ENCODE results near the gene NDUFC1.

The NDUFC1 gene

DNA sequence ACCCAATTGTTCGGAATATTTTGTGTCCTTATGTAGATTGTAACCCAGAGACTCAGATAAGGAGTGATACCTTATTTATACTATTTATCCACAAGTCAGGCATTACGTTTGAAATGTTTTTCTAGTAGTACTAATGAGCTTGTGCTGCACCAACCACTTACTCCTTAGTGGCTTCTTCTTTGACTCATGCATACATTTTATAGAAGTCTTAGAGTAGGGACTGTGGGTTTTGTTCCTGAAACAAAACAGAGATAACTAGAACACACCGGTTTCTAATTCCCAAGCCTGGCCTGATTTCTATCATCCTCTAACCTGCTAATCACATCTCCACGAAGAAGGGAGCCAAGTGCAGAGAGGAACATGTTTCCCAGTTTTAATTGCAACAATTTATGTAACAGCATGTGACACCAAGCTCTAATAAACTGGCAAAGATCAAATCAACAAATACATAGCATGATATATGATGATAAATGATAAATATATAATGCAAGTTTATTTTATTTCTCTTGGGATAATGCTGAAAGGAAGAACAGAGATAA is 54.5 kb downstream of the NDUFC1 start:
- no peaks in the 10 kb centered on the region for H3K36me3 ChIP-seq (ENCODE audit: control insufficient read depth in 2 of 2, insufficient read depth in 2 of 2, low read length in 2 of 2)
- H3K27me3 ChIP-seq (ENCODE audit: control insufficient read depth in 1 of 2, insufficient read depth in 2 of 2, low read length in 2 of 2), result no peaks in the 10 kb centered on the region
- H3K9me3 ChIP-seq (ENCODE audit: control insufficient read depth in 2 of 2, low read length in 2 of 2), result no peaks in the 10 kb centered on the region
- H3K9ac ChIP-seq (ENCODE audit: low read length in 2 of 2), result no peak overlapping the region
- no peak overlapping the region for H3K27ac ChIP-seq (ENCODE audit: low read length)
- no peak overlapping the region for H3K4me3 ChIP-seq (ENCODE audit: low read length in 2 of 2)
- H3K4me1 ChIP-seq (ENCODE audit: control insufficient read depth, insufficient read depth, low read length), result no peaks in the 10 kb centered on the region

DNA sequence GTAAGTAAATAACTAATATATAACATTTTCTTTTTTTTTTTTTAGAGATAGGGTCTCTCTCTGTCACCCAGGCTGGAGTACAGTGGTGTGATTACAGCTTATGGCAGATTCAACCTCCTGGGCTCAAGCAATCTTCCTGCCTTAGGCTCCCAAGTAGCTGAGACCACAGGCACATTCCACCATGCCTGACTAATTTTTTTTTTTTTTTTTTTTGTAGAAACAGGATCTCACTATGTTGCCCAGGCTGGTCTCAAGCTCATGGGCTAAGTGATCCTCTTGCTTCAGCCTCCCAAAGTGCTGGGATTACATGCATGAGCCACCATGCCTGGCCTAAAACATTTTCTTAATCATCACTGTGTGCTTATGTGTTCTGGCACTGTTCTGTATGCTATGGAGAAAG is 55.0 kb downstream of the NDUFC1 start:
- no peaks in the 10 kb centered on the region for H3K4me1 ChIP-seq (ENCODE audit: control insufficient read depth, insufficient read depth, low read length)
- H3K27ac ChIP-seq (ENCODE audit: low read length), result no peak overlapping the region
- H3K9ac ChIP-seq (ENCODE audit: low read length in 2 of 2), result no peak overlapping the region
- no peaks in the 10 kb centered on the region for H3K9me3 ChIP-seq (ENCODE audit: control insufficient read depth in 2 of 2, low read length in 2 of 2)
- H3K27me3 ChIP-seq (ENCODE audit: control insufficient read depth in 1 of 2, insufficient read depth in 2 of 2, low read length in 2 of 2), result no peaks in the 10 kb centered on the region
- H3K4me3 ChIP-seq (ENCODE audit: low read length in 2 of 2), result no peak overlapping the region
- H3K36me3 ChIP-seq (ENCODE audit: control insufficient read depth in 2 of 2, insufficient read depth in 2 of 2, low read length in 2 of 2), result no peaks in the 10 kb centered on the region

GRCh38 chr4:139246166-139246565 is 56.1 kb downstream of the NDUFC1 start:
- Histone ChIP-seq H3K36me3 (ENCODE audit: control insufficient read depth in 2 of 2, insufficient read depth in 2 of 2, low read length in 2 of 2) (no peaks in the 10 kb centered on the region), H3K27ac (ENCODE audit: low read length) (no peak overlapping the region), H3K9me3 (ENCODE audit: control insufficient read depth in 2 of 2, low read length in 2 of 2) (peaks cover 0 to 4% of the 10 kb centered on the region in 2 donors), H3K4me3 (ENCODE audit: low read length in 2 of 2) (no peak overlapping the region), H3K9ac (ENCODE audit: low read length in 2 of 2) (no peak overlapping the region), H3K4me1 (ENCODE audit: control insufficient read depth, insufficient read depth, low read length) (no peaks in the 10 kb centered on the region), H3K27me3 (ENCODE audit: control insufficient read depth in 1 of 2, insufficient read depth in 2 of 2, low read length in 2 of 2) (no peaks in the 10 kb centered on the region)

DNA sequence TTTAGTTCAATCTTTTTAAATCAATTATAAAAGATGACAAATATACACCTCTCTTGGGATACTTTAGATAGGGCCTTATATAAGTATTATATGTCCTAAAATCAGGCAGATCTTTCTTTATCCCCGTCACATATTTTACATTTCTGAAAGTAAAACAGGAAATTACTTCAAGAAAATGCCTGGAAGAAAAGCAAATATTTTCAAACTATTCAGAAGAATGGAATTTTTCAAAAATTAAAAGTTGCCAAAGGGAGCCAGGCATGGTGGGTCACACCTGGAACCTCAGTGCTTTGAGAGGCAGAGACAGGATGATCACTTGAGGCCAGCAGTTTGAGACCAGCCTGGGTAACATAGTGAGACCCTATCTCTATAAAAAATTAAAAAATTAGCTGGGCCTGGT is 56.7 kb downstream of the NDUFC1 start:
- no peaks in the 10 kb centered on the region for H3K4me1 ChIP-seq (ENCODE audit: control insufficient read depth, insufficient read depth, low read length)
- no peaks in the 10 kb centered on the region for H3K27me3 ChIP-seq (ENCODE audit: control insufficient read depth in 1 of 2, insufficient read depth in 2 of 2, low read length in 2 of 2)
- no peak overlapping the region for H3K27ac ChIP-seq (ENCODE audit: low read length)
- H3K4me3 ChIP-seq (ENCODE audit: low read length in 2 of 2), result no peak overlapping the region
- no peaks in the 10 kb centered on the region for H3K36me3 ChIP-seq (ENCODE audit: control insufficient read depth in 2 of 2, insufficient read depth in 2 of 2, low read length in 2 of 2)
- H3K9me3 ChIP-seq (ENCODE audit: control insufficient read depth in 2 of 2, low read length in 2 of 2), result peaks cover 0 to 4% of the 10 kb centered on the region in 2 donors
- H3K9ac ChIP-seq (ENCODE audit: low read length in 2 of 2), result no peak overlapping the region

- Histone ChIP-seq H3K9ac (ENCODE audit: low read length in 2 of 2) (no peak overlapping the region), H3K27ac (ENCODE audit: low read length) (no peak overlapping the region), H3K27me3 (ENCODE audit: control insufficient read depth in 1 of 2, insufficient read depth in 2 of 2, low read length in 2 of 2) (no peaks in the 10 kb centered on the region), H3K36me3 (ENCODE audit: control insufficient read depth in 2 of 2, insufficient read depth in 2 of 2, low read length in 2 of 2) (no peaks in the 10 kb centered on the region), H3K9me3 (ENCODE audit: control insufficient read depth in 2 of 2, low read length in 2 of 2) (peaks cover 0 to 4% of the 10 kb centered on the region in 2 donors), H3K4me1 (ENCODE audit: control insufficient read depth, insufficient read depth, low read length) (no peaks in the 10 kb centered on the region), H3K4me3 (ENCODE audit: low read length in 2 of 2) (no peak overlapping the region)
Observed at GRCh38 chr4:139243448-139244365, 58.6 kb downstream of the NDUFC1 start.

GRCh38 chr4:139242511-139243051 is 59.7 kb downstream of the NDUFC1 start:
- no peak overlapping the region for H3K27ac ChIP-seq (ENCODE audit: low read length)
- H3K36me3 ChIP-seq (ENCODE audit: control insufficient read depth in 2 of 2, insufficient read depth in 2 of 2, low read length in 2 of 2), result no peaks in the 10 kb centered on the region
- no peaks in the 10 kb centered on the region for H3K27me3 ChIP-seq (ENCODE audit: control insufficient read depth in 1 of 2, insufficient read depth in 2 of 2, low read length in 2 of 2)
- H3K9me3 ChIP-seq (ENCODE audit: control insufficient read depth in 2 of 2, low read length in 2 of 2), result peaks cover 0 to 4% of the 10 kb centered on the region in 2 donors
- no peak overlapping the region for H3K9ac ChIP-seq (ENCODE audit: low read length in 2 of 2)
- H3K4me3 ChIP-seq (ENCODE audit: low read length in 2 of 2), result no peak overlapping the region
- no peaks in the 10 kb centered on the region for H3K4me1 ChIP-seq (ENCODE audit: control insufficient read depth, insufficient read depth, low read length)

DNA sequence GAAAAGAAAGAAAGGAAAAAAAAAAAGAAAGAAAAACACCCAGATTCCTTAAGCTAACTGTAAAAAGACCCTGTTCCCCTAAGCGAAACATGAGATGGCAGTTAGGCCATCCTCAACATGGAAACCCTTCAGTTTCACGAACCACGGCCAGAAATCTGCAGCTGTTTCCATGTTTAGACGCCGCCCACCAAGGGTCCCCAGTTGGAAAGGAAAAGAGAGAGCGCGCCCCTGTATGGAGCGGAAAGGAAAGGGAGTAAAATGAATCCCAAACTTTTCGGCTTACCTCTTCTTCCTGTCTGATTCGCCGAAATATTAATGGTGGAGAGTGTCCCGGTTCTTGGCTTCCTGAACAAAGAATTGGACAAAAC is 60.5 kb downstream of the NDUFC1 start:
- Histone ChIP-seq H3K36me3 (ENCODE audit: control insufficient read depth in 2 of 2, insufficient read depth in 2 of 2, low read length in 2 of 2) (no peaks in the 10 kb centered on the region), H3K4me1 (ENCODE audit: control insufficient read depth, insufficient read depth, low read length) (no peaks in the 10 kb centered on the region), H3K4me3 (ENCODE audit: low read length in 2 of 2) (no peak overlapping the region), H3K9me3 (ENCODE audit: control insufficient read depth in 2 of 2, low read length in 2 of 2) (peaks cover 0 to 4% of the 10 kb centered on the region in 2 donors), H3K27ac (ENCODE audit: low read length) (no peak overlapping the region), H3K9ac (ENCODE audit: low read length in 2 of 2) (no peak overlapping the region), H3K27me3 (ENCODE audit: control insufficient read depth in 1 of 2, insufficient read depth in 2 of 2, low read length in 2 of 2) (no peaks in the 10 kb centered on the region)

- Histone ChIP-seq H3K27me3 (ENCODE audit: control insufficient read depth in 1 of 2, insufficient read depth in 2 of 2, low read length in 2 of 2) (no peaks in the 10 kb centered on the region), H3K4me1 (ENCODE audit: control insufficient read depth, insufficient read depth, low read length) (no peaks in the 10 kb centered on the region), H3K9ac (ENCODE audit: low read length in 2 of 2) (no peak overlapping the region), H3K27ac (ENCODE audit: low read length) (no peak overlapping the region), H3K4me3 (ENCODE audit: low read length in 2 of 2) (no peak overlapping the region), H3K9me3 (ENCODE audit: control insufficient read depth in 2 of 2, low read length in 2 of 2) (peaks cover 0 to 4% of the 10 kb centered on the region in 2 donors), H3K36me3 (ENCODE audit: control insufficient read depth in 2 of 2, insufficient read depth in 2 of 2, low read length in 2 of 2) (no peaks in the 10 kb centered on the region)
Observed at GRCh38 chr4:139241086-139241783, 61.0 kb downstream of the NDUFC1 start.

Data from stomach smooth muscle (tissue), 2 donors.